Measurements from ENCODE around the gene ANKRD35. TPM values are rescaled to one million over a fixed set of nuclear protein-coding genes. Genes with fewer than 3 reads are reported as not detected.

ANKRD35 gene
- total RNA-seq, 1 donor from 2014 or later = 0.16 TPM

DNA sequence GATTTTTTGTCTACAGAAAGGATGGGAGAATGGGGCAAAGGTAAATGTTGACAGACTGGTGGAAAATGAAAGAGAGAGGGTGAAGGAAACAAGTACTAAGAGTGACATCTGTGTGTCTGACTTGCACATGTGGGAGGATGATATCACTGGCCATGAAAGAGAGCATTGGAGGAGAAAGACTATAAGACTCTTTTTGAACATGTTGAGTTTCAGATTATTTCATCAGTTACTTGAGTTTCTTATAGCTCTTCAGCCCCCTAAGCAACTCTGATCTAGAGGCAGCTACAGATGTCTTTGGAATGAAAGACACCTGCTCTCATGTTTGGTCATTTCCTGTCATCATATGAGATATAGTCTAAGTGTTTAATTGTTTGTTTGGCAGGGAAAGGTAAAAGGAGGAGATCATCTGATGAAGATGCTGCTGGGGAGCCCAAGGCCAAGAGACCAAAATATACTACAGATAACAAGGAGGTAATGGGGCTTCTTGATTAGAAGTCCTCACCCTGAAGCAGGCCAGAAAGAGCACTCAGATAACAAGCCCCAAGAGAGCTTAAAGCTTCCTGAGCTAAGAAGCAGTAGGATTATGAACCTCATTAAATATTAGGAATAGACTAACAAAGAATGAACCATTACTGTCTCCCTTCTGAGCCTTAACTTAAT is 57.2 kb downstream of the ANKRD35 start:
- H3K27ac ChIP-seq (ENCODE audit: low read depth, low read length) = no peak overlapping the region
- peaks cover 31% of the 10 kb centered on the region for H3K79me2 ChIP-seq (ENCODE audit: insufficient read depth, low read length)
- no peaks in the 10 kb centered on the region for H3K27me3 ChIP-seq (ENCODE audit: insufficient read depth, low read length)
- no peak overlapping the region for H3K9ac ChIP-seq (ENCODE audit: low read length)
- Mint-ChIP-seq H3K27me3 (ENCODE audit: low read depth, unreplicated experiment) (no peaks in the 10 kb centered on the region), H3K36me3 (ENCODE audit: low read depth, unreplicated experiment) (peaks cover 43% of the 10 kb centered on the region), H3K9me3 (ENCODE audit: unreplicated experiment) (no peaks in the 10 kb centered on the region), H3K27ac (ENCODE audit: unreplicated experiment) (peak overlapping the region; percentile 7), H3K4me1 (ENCODE audit: low read depth, unreplicated experiment) (peaks cover 12% of the 10 kb centered on the region), H3K4me3 (ENCODE audit: unreplicated experiment) (no peak overlapping the region)
- DNase-seq (ENCODE audit: low read depth) = no peak
- H2AFZ ChIP-seq (ENCODE audit: low read depth, low read length) = no peak overlapping the region
- no peak overlapping the region for H3K4me2 ChIP-seq (ENCODE audit: low read length)
- no peaks in the 10 kb centered on the region for H3K9me3 ChIP-seq (ENCODE audit: insufficient read depth, low read depth, low read length)
- peaks cover 3% of the 10 kb centered on the region for H3K4me1 ChIP-seq (ENCODE audit: insufficient read depth, low read length)
- peaks cover 4% of the 10 kb centered on the region for H4K20me1 ChIP-seq (ENCODE audit: insufficient read depth, low read length)
- TF ChIP-seq, protein P1, sequence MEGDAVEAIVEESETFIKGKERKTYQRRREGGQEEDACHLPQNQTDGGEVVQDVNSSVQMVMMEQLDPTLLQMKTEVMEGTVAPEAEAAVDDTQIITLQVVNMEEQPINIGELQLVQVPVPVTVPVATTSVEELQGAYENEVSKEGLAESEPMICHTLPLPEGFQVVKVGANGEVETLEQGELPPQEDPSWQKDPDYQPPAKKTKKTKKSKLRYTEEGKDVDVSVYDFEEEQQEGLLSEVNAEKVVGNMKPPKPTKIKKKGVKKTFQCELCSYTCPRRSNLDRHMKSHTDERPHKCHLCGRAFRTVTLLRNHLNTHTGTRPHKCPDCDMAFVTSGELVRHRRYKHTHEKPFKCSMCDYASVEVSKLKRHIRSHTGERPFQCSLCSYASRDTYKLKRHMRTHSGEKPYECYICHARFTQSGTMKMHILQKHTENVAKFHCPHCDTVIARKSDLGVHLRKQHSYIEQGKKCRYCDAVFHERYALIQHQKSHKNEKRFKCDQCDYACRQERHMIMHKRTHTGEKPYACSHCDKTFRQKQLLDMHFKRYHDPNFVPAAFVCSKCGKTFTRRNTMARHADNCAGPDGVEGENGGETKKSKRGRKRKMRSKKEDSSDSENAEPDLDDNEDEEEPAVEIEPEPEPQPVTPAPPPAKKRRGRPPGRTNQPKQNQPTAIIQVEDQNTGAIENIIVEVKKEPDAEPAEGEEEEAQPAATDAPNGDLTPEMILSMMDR (IDR thresholded peaks at IDR 0.05; ENCODE audit: insufficient read depth, low read depth, low read length) = no peak
- no peak for TF ChIP-seq EZH2 (IDR thresholded peaks at IDR 0.05; ENCODE audit: insufficient read depth, low read length)
- FAIRE-seq = no peak
- peaks cover 47% of the 10 kb centered on the region for H3K36me3 ChIP-seq (ENCODE audit: insufficient read depth, low read length)
- no peak overlapping the region for H3K4me3 ChIP-seq (ENCODE audit: insufficient read depth, low read depth, low read length)

DNA sequence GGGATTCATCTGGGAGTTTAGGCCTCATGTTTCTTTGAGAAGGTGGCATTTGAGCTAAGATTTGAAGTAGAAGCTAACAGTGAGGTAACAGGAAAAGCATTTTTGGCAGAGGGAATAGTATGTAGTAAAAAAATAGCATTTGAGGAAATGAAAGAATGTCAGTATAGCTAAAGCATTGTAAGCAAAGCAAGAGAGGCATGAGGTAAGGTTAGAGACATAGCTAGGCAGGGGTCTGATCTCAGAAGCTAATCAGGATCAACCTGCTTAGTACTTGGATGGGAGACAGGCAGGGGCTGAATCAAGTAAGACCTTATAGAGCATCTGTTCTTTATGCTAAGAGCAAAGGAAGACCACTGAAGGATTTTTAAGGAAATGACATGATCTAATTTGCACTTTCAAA is 57.7 kb downstream of the ANKRD35 start:
- Histone ChIP-seq H3K27ac (ENCODE audit: low read depth, low read length) (no peak overlapping the region), H2AFZ (ENCODE audit: low read depth, low read length) (no peak overlapping the region), H3K4me3 (ENCODE audit: insufficient read depth, low read depth, low read length) (no peak overlapping the region), H3K79me2 (ENCODE audit: insufficient read depth, low read length) (peaks cover 31% of the 10 kb centered on the region), H3K4me1 (ENCODE audit: insufficient read depth, low read length) (peaks cover 3% of the 10 kb centered on the region), H3K36me3 (ENCODE audit: insufficient read depth, low read length) (peaks cover 42% of the 10 kb centered on the region), H3K9ac (ENCODE audit: low read length) (no peak overlapping the region), H4K20me1 (ENCODE audit: insufficient read depth, low read length) (peaks cover 4% of the 10 kb centered on the region), H3K9me3 (ENCODE audit: insufficient read depth, low read depth, low read length) (no peaks in the 10 kb centered on the region), H3K27me3 (ENCODE audit: insufficient read depth, low read length) (no peaks in the 10 kb centered on the region), H3K4me2 (ENCODE audit: low read length) (no peak overlapping the region)
- FAIRE-seq (no peak), DNase-seq (ENCODE audit: low read depth) (no peak)
- Mint-ChIP-seq H3K27me3 (ENCODE audit: low read depth, unreplicated experiment) (no peaks in the 10 kb centered on the region), H3K36me3 (ENCODE audit: low read depth, unreplicated experiment) (peaks cover 42% of the 10 kb centered on the region), H3K27ac (ENCODE audit: unreplicated experiment) (no peak overlapping the region), H3K4me1 (ENCODE audit: low read depth, unreplicated experiment) (peaks cover 12% of the 10 kb centered on the region), H3K4me3 (ENCODE audit: unreplicated experiment) (no peak overlapping the region), H3K9me3 (ENCODE audit: unreplicated experiment) (no peaks in the 10 kb centered on the region)
- TF ChIP-seq, protein P1 (IDR thresholded peaks at IDR 0.05; ENCODE audit: insufficient read depth, low read depth, low read length) = no peak

DNA sequence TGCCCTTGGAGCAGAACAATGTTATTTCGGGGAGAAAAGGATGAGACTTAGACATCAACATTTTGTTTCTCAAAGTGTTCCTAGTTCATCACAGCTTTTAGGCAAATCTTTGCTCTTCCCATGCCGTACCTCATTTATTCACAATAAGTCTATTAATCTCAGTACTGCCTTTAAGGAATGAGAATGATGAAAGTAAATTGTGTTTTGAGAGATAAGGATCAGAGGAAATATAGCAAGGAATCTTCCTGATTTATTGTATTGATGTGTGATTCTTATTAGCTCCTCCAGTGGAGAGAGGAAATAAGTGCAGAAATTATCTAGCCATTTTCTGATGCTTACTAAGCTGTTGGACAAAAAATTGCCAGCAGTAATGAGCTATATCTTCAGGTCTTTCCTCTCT is 59.6 kb downstream of the ANKRD35 start:
- peaks cover 34% of the 10 kb centered on the region for H3K79me2 ChIP-seq (ENCODE audit: insufficient read depth, low read length)
- peak overlapping the region; percentile 88 for H3K4me2 ChIP-seq (ENCODE audit: low read length)
- no peak overlapping the region for H3K27ac ChIP-seq (ENCODE audit: low read depth, low read length)
- no peak overlapping the region for H2AFZ ChIP-seq (ENCODE audit: low read depth, low read length)
- no peaks in the 10 kb centered on the region for H3K9me3 Mint-ChIP-seq (ENCODE audit: unreplicated experiment)
- no peak for TF ChIP-seq EZH2 (IDR thresholded peaks at IDR 0.05; ENCODE audit: insufficient read depth, low read length)
- TF ChIP-seq, protein P1 (IDR thresholded peaks at IDR 0.05; ENCODE audit: insufficient read depth, low read depth, low read length) = no peak
- no peaks in the 10 kb centered on the region for H3K9me3 ChIP-seq (ENCODE audit: insufficient read depth, low read depth, low read length)
- peaks cover 4% of the 10 kb centered on the region for H4K20me1 ChIP-seq (ENCODE audit: insufficient read depth, low read length)
- H3K4me1 Mint-ChIP-seq (ENCODE audit: low read depth, unreplicated experiment) = peaks cover 12% of the 10 kb centered on the region
- peaks cover 3% of the 10 kb centered on the region for H3K4me1 ChIP-seq (ENCODE audit: insufficient read depth, low read length)
- peak overlapping the region; percentile 99 for H3K4me3 Mint-ChIP-seq (ENCODE audit: unreplicated experiment)
- H3K27me3 ChIP-seq (ENCODE audit: insufficient read depth, low read length) = no peaks in the 10 kb centered on the region
- DNase-seq (ENCODE audit: low read depth) (no peak), FAIRE-seq (no peak)
- H3K36me3 Mint-ChIP-seq (ENCODE audit: low read depth, unreplicated experiment) = peaks cover 34% of the 10 kb centered on the region
- peaks cover 31% of the 10 kb centered on the region for H3K36me3 ChIP-seq (ENCODE audit: insufficient read depth, low read length)
- no peaks in the 10 kb centered on the region for H3K27me3 Mint-ChIP-seq (ENCODE audit: low read depth, unreplicated experiment)
- H3K4me3 ChIP-seq (ENCODE audit: insufficient read depth, low read depth, low read length) = no peak overlapping the region
- no peak overlapping the region for H3K27ac Mint-ChIP-seq (ENCODE audit: unreplicated experiment)
- no peak overlapping the region for H3K9ac ChIP-seq (ENCODE audit: low read length)
